H9 (cell line): ENCODE measurements around the gene GPHN. TPM values are rescaled to one million over a fixed set of nuclear protein-coding genes. Genes with fewer than 3 reads are reported as not detected.
A peak's percentile ranks its signal among the peaks of the same experiment; 100 is the strongest.

Source experiments
- DNase-seq: peaks from one replicate; pipeline ENCODE4 v3.0.0-alpha.2; 2017
- H2AFZ ChIP-seq: one replicate; pipeline ENCODE4 v1.6.1; 2013; ENCODE audit warnings: mild to moderate bottlenecking, low read length, control low read depth, moderate library complexity
- H2AK5ac ChIP-seq: 2 replicates; pipeline ENCODE4 v1.6.1; 2013; ENCODE audit warnings: low read length, control low read depth, mixed read lengths; ENCODE audit not compliant: insufficient read length
- H2BK120ac ChIP-seq: one replicate; pipeline ENCODE4 v1.6.1; 2013; ENCODE audit warnings: low read depth, mild to moderate bottlenecking, low read length, control low read depth, inconsistent platforms; ENCODE audit not compliant: poor library complexity, severe bottlenecking
- H2BK12ac ChIP-seq: 2 replicates; pipeline ENCODE4 v1.6.1; 2013; ENCODE audit warnings: low read length, control low read depth, mixed read lengths, low read depth; ENCODE audit not compliant: insufficient read length
- H2BK15ac ChIP-seq: 2 replicates; pipeline ENCODE4 v1.6.1; 2013; ENCODE audit warnings: low read depth, low read length, control low read depth
- H2BK20ac ChIP-seq: one replicate; pipeline ENCODE4 v1.6.1; 2013; ENCODE audit warnings: low read depth, mild to moderate bottlenecking, low read length, control low read depth, inconsistent platforms; ENCODE audit not compliant: poor library complexity, severe bottlenecking
- H2BK5ac ChIP-seq: 2 replicates; pipeline ENCODE4 v1.6.1; 2013; ENCODE audit warnings: low read length, control low read depth, mixed read lengths; ENCODE audit not compliant: insufficient read length
- H3K14ac ChIP-seq: 2 replicates; pipeline ENCODE4 v1.6.1; 2013; ENCODE audit warnings: low read length, control low read depth; ENCODE audit not compliant: insufficient read depth
- H3K18ac ChIP-seq: 2 replicates; pipeline ENCODE4 v1.6.1; 2013; ENCODE audit warnings: low read depth, mild to moderate bottlenecking, mixed read lengths, low read length, control low read depth; ENCODE audit not compliant: insufficient read length
- H3K23ac ChIP-seq: 2 replicates; pipeline ENCODE4 v1.6.1; 2013; ENCODE audit warnings: low read length, control low read depth, mixed read lengths, low read depth; ENCODE audit not compliant: insufficient read length
- H3K23me2 ChIP-seq: 2 replicates; pipeline ENCODE4 v1.6.1; 2013; ENCODE audit warnings: low read depth, mild to moderate bottlenecking, mixed read lengths, low read length, control low read depth; ENCODE audit not compliant: insufficient read length, poor library complexity, severe bottlenecking
- H3K27ac ChIP-seq: 2 replicates; pipeline ENCODE4 v1.5.1; 2013; ENCODE audit warnings: low read length, control low read depth, mixed read lengths, low read depth; ENCODE audit not compliant: insufficient read length
- H3K27me3 ChIP-seq: 2 replicates; pipeline ENCODE4 v1.6.1; 2013; ENCODE audit warnings: low read length, control low read depth, inconsistent platforms; ENCODE audit not compliant: insufficient read depth
- H3K4ac ChIP-seq: 2 replicates; pipeline ENCODE4 v1.6.1; 2013; ENCODE audit warnings: low read depth, mild to moderate bottlenecking, control low read depth, inconsistent platforms, low read length, moderate library complexity
- H3K4me1 ChIP-seq: 2 replicates; pipeline ENCODE4 v1.6.1; 2013; ENCODE audit warnings: low read length, control low read depth, inconsistent platforms; ENCODE audit not compliant: insufficient read depth
- H3K4me2 ChIP-seq: 2 replicates; pipeline ENCODE4 v1.6.1; 2013; ENCODE audit warnings: low read length, control low read depth, mixed read lengths; ENCODE audit not compliant: insufficient read length, insufficient read depth
- H3K56ac ChIP-seq: 2 replicates; pipeline ENCODE4 v1.6.1; 2013; ENCODE audit warnings: low read depth, mild to moderate bottlenecking, mixed read lengths, low read length, control low read depth; ENCODE audit not compliant: insufficient read length
- H3K79me1 ChIP-seq: 2 replicates; pipeline ENCODE4 v1.6.1; 2013; ENCODE audit warnings: low read depth, mild to moderate bottlenecking, moderate library complexity, low read length, control low read depth, inconsistent platforms; ENCODE audit not compliant: insufficient read depth, poor library complexity, severe bottlenecking
- H3K79me2 ChIP-seq: 2 replicates; pipeline ENCODE4 v1.6.1; 2013; ENCODE audit warnings: low read length, control low read depth, inconsistent platforms; ENCODE audit not compliant: insufficient read depth
- H3K9ac ChIP-seq: 2 replicates; pipeline ENCODE4 v1.6.1; 2013; ENCODE audit warnings: low read length, control low read depth, mixed read lengths; ENCODE audit not compliant: insufficient read length; ENCODE audit errors: extremely low read depth
- H3K9me3 ChIP-seq: one replicate; pipeline ENCODE4 v1.6.1; 2013; ENCODE audit warnings: low read depth, low read length, inconsistent platforms; ENCODE audit not compliant: control insufficient read depth
- H3T11ph ChIP-seq: one replicate; pipeline ENCODE4 v1.6.1; 2013; ENCODE audit warnings: mild to moderate bottlenecking, low read length, control low read depth, inconsistent platforms
- H4K20me1 ChIP-seq: one replicate; pipeline ENCODE4 v1.6.1; 2013; ENCODE audit not compliant: control insufficient read depth, insufficient read length, insufficient read depth
- H4K5ac ChIP-seq: 2 replicates; pipeline ENCODE4 v1.6.1; 2013; ENCODE audit warnings: low read depth, mild to moderate bottlenecking, mixed read lengths, low read length, control low read depth; ENCODE audit not compliant: insufficient read length
- H4K8ac ChIP-seq: replicated peaks from 2 replicates; pipeline ENCODE4 v1.6.1; 2013; ENCODE audit warnings: low read length, control low read depth, mixed read lengths, low read depth; ENCODE audit not compliant: insufficient read length
- H4K91ac ChIP-seq: 2 replicates; pipeline ENCODE4 v1.6.1; 2013; ENCODE audit warnings: low read depth, mild to moderate bottlenecking, moderate library complexity, mixed read lengths, low read length, control low read depth; ENCODE audit not compliant: insufficient read length
- H3K27ac Mint-ChIP-seq, 3 experiments: 2 replicates in 2 of 3; 3 replicates in 1 of 3; pipeline ENCODE4 v1.8.0; 2020 to 2021; ENCODE audit warnings: mixed read lengths in 3 of 3, mild to moderate bottlenecking in 1 of 3, moderate library complexity in 1 of 3
- H3K27me3 Mint-ChIP-seq: 2 replicates; pipeline ENCODE4 v1.8.0; 2021; ENCODE audit warnings: low read depth, mild to moderate bottlenecking, moderate library complexity, mixed read lengths
- H3K36me3 Mint-ChIP-seq, 3 experiments: 2 replicates in 2 of 3; 3 replicates in 1 of 3; pipeline ENCODE4 v1.8.0; 2020 to 2021; ENCODE audit warnings: low read depth in 3 of 3, mixed read lengths in 3 of 3; ENCODE audit not compliant: insufficient read depth in 1 of 3
- H3K4me1 Mint-ChIP-seq, 2 experiments: 2 replicates each; pipeline ENCODE4 v1.8.0; 2020; ENCODE audit warnings: mixed read lengths in 2 of 2
- H3K4me3 Mint-ChIP-seq, 2 experiments: 2 replicates in 1 of 2; 3 replicates in 1 of 2; pipeline ENCODE4 v1.8.0; 2020 to 2021; ENCODE audit warnings: mild to moderate bottlenecking in 2 of 2, mixed read lengths in 2 of 2, moderate library complexity in 1 of 2
- H3K9me3 Mint-ChIP-seq, 2 experiments: 2 replicates in 1 of 2; 3 replicates in 1 of 2; pipeline ENCODE4 v1.8.0; 2020; ENCODE audit warnings: mild to moderate bottlenecking in 2 of 2, mixed read lengths in 2 of 2, moderate library complexity in 1 of 2
- CTCF ChIP-seq: fragments of 200-600 bp; sonication (generic); conservative IDR thresholded peaks from 3 replicates; pipeline ENCODE4 v1.8.0; 2021; ENCODE audit warnings: antibody characterized with exemption, mild to moderate bottlenecking
- WGBS: extraction: QIAGEN DNeasy Blood & Tissue Kit; methylation state at CpG from one replicate; pipeline ENCODE4 v1.1.7; 2013; ENCODE audit warnings: missing lambda C conversion rate, low lambda C conversion rate, mixed read lengths; ENCODE audit not compliant: insufficient read length; ENCODE audit errors: extremely low coverage; 5-methylcytosine and 5-hydroxymethylcytosine counted together
- total RNA-seq: library from RNA; stranded (reverse); gene quantifications from 2 replicates; pipeline ENCODE4 v1.2.1, GENCODE V29; 2021

Gene GPHN
- total RNA-seq, 1 experiment from 2014 or later = 16.1 TPM

- H3K27ac Mint-ChIP-seq = no peak overlapping the region
- Histone ChIP-seq H2BK12ac (no peak overlapping the region), H2BK20ac (no peak overlapping the region), H3K23me2 (no peaks in the 10 kb centered on the region), H2BK5ac (no peak overlapping the region), H4K20me1 (no peaks in the 10 kb centered on the region), H4K8ac (no peak overlapping the region), H3T11ph (no peak overlapping the region), H3K4ac (no peak overlapping the region), H2BK120ac (no peak overlapping the region), H2AK5ac (no peak overlapping the region), H3K18ac (no peak overlapping the region), H3K9me3 (no peaks in the 10 kb centered on the region), H3K4me2 (no peak overlapping the region), H3K4me1 (no peaks in the 10 kb centered on the region; the same call in 1 of the 2 replicates), H2BK15ac (no peak overlapping the region), H3K79me1 (no peaks in the 10 kb centered on the region), H3K14ac (no peak overlapping the region), H4K5ac (peak overlapping the region; percentile 59), H3K9ac (no peak overlapping the region), H4K91ac (no peak overlapping the region), H3K23ac (no peak overlapping the region), H3K27me3 (no peaks in the 10 kb centered on the region), H3K56ac (no peak overlapping the region), H2AFZ (no peak overlapping the region), H3K79me2 (no peaks in the 10 kb centered on the region), H3K27ac (no peak overlapping the region)
- no peaks in the 10 kb centered on the region for H3K9me3 Mint-ChIP-seq
- no peak for DNase-seq
- H3K27me3 Mint-ChIP-seq = no peaks in the 10 kb centered on the region
- no peaks in the 10 kb centered on the region for H3K36me3 Mint-ChIP-seq
- H3K4me1 Mint-ChIP-seq = peaks cover 6% of the 10 kb centered on the region in 2 experiments
- WGBS = no CpG with 5 or more reads among the region's 2 CpGs
- no peak for TF ChIP-seq CTCF
- no peak overlapping the region for H3K4me3 Mint-ChIP-seq
These were observed 679.9 kb downstream of the GPHN start for GRCh38 chr14:67187826-67188225.
